ENCODE measurements around the gene HS1BP3.

HS1BP3 gene

DNA sequence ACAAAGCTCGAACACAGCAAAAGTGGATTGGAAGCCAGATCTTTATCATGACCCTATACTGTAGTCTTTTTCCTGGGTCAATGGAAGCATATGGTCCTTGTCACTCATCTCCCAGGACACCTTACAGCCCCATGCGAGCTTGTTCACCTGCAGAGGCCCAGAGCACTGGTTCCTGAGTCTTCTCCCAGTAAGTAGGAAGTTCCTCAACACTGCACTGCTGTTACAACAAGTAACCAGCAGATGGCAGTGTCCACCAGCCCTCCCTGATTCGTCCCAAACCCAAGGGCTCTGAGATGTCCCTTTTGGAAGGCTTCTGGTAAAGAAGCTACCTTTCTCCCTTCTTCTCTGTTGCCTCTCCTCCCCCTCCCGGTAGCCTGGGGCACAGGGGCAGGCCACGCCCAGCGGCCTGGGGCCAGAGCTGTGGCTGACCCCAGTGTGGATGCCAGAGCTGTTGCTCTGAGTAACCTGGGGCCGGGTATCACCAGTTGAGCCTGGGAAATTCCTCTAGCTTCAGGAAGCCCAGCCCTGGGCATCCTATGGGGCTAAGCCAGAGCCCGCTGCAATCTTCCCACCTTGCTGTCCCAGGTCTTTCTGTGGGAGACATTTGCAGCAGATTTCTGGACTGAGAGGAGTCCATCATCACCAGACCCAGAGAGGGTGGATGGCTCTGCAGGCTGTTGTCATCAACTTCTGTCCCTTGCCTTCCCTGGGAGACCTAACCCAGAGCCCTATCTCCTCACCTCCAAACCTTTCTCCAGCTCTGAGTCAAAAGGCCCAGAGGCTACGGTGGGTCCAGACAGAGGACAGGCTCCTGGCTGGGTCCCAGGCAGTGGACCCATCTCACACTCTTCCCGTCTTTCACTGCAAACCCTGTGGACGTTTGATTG lies 10.8 kb upstream of the HS1BP3 start:
- TF ChIP-seq, protein P1, sequence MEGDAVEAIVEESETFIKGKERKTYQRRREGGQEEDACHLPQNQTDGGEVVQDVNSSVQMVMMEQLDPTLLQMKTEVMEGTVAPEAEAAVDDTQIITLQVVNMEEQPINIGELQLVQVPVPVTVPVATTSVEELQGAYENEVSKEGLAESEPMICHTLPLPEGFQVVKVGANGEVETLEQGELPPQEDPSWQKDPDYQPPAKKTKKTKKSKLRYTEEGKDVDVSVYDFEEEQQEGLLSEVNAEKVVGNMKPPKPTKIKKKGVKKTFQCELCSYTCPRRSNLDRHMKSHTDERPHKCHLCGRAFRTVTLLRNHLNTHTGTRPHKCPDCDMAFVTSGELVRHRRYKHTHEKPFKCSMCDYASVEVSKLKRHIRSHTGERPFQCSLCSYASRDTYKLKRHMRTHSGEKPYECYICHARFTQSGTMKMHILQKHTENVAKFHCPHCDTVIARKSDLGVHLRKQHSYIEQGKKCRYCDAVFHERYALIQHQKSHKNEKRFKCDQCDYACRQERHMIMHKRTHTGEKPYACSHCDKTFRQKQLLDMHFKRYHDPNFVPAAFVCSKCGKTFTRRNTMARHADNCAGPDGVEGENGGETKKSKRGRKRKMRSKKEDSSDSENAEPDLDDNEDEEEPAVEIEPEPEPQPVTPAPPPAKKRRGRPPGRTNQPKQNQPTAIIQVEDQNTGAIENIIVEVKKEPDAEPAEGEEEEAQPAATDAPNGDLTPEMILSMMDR (IDR thresholded peaks at IDR 0.05; ENCODE audit: insufficient read depth, low read depth, low read length, missing control alignments): peak; percentile 99
- DNase-seq (ENCODE audit: low read depth): peak; percentile 82
- no peak overlapping the region for H3K4me3 ChIP-seq (ENCODE audit: low read length)

- peak; percentile 92 for DNase-seq (ENCODE audit: low read depth)
- TF ChIP-seq, protein P1 (IDR thresholded peaks at IDR 0.05; ENCODE audit: insufficient read depth, low read depth, low read length, missing control alignments): no peak
Measured at GRCh38 chr2:20660506-20661420, 9.9 kb upstream of the HS1BP3 start.

GRCh38 chr2:20657522-20658235 lies 6.8 kb upstream of the HS1BP3 start:
- H3K4me3 ChIP-seq (ENCODE audit: low read length): no peak overlapping the region
- DNase-seq (ENCODE audit: low read depth): no peak
- TF ChIP-seq, protein P1 (IDR thresholded peaks at IDR 0.05; ENCODE audit: insufficient read depth, low read depth, low read length, missing control alignments): no peak

More at GRCh38 chr2:20660506-20661420, 9.9 kb upstream of the HS1BP3 start:
- no peak overlapping the region for H3K4me3 ChIP-seq (ENCODE audit: low read length)

GRCh38 chr2:20656561-20656960 lies 5.7 kb upstream of the HS1BP3 start:
- no peak for DNase-seq (ENCODE audit: low read depth)
- TF ChIP-seq, protein P1 (IDR thresholded peaks at IDR 0.05; ENCODE audit: insufficient read depth, low read depth, low read length, missing control alignments): no peak
- H3K4me3 ChIP-seq (ENCODE audit: low read length): no peak overlapping the region

DNA sequence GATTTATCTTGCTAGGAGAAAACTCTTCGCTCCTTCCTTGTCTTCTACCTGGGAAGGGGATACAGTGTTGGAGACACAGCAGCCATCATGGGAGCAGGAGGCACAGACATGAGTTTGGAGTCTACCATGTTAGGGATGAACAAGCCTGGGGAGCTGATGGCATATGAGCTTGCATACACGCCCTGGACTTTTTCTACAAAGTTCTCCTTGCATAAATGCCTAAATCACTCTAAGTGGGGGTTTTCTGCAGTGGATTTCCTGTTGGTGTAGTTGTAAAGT lies 3.6 kb upstream of the HS1BP3 start:
- H3K4me3 ChIP-seq (ENCODE audit: low read length): no peak overlapping the region
- DNase-seq (ENCODE audit: low read depth): no peak
- TF ChIP-seq, protein P1 (IDR thresholded peaks at IDR 0.05; ENCODE audit: insufficient read depth, low read depth, low read length, missing control alignments): no peak

DNA sequence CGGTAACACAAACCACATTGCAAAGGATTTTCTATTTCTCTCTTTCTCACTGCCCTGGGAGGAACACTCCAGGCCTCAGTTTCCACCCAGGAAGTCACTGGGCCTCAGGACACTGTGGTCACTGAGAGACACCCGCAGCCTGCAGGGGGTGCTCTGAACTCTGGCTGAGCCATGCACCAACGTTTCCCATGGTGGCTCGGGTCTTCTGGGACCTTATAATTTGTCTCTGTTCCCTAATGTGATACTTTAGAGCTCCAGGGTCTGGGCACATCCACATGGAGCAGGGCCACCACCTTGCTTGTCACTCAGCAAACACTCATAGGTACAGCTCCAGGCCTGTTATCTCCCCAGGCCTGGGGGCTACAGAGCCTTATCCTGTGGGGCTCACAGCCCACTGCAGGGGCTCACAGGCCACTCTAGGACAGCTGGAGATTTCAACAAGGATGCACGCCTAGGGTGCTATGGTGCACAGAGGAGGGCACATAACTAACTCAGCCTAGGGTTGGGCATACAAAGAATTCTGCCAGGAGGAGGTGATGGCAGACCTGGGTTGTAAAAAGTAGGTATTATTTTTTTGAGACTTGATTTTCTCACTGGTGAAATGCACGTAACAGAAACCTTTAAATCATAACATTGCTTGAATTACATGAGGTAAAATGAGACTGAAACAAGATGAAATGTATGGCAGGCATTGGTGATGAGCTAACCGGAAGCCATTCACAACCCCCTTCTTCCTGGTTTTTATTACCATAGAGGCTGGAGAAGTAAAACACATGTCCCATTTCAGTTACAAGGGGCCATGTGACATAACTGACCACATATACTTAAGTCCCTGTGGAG lies 3.0 kb upstream of the HS1BP3 start:
- DNase-seq (ENCODE audit: low read depth): no peak
- H3K4me3 ChIP-seq (ENCODE audit: low read length): no peak overlapping the region
- TF ChIP-seq, protein P1 (IDR thresholded peaks at IDR 0.05; ENCODE audit: insufficient read depth, low read depth, low read length, missing control alignments): no peak

All from epithelial cell of esophagus (primary cell).